Panc1 (cell line): ENCODE measurements around the gene SYNM. TPM values are rescaled to one million over a fixed set of nuclear protein-coding genes. Genes with fewer than 3 reads are reported as not detected.

Experiments
- ATAC-seq: fragments of 200-7000 bp; cut with Tn5 transposase; 2 replicates; pipeline ENCODE4 v1.9.1; 2020; ENCODE audit warnings: mild to moderate bottlenecking, moderate library complexity
- BruUV-seq: library from RNA; stranded (reverse); fragments of 400-500 nt; replicated peaks from 2 replicates; lab custom pipeline; 2021; lab: Mats Ljungman, UMichigan
- CTCF ChIA-PET: fragments of 300-600 bp; sonication (Branson Sonifier 250); formaldehyde crosslinking; loops from one replicate; lab custom pipeline; 2022; ENCODE audit warnings: antibody characterized with exemption; lab: Charles Lee
- POLR2A ChIA-PET: fragments of 300-600 bp; sonication (Branson Sonifier 250); formaldehyde crosslinking; loops from one replicate; lab custom pipeline; 2022; ENCODE audit warnings: antibody characterized with exemption; lab: Charles Lee
- DNase-seq: peaks from one replicate; pipeline ENCODE4 v3.0.0-alpha.2; 2010; ENCODE audit warnings: low read depth, low spot score
- H3K27ac ChIP-seq: 2 replicates; pipeline ENCODE4 v1.5.1; 2011; ENCODE audit warnings: mild to moderate bottlenecking, low read length, inconsistent platforms
- H3K27me3 ChIP-seq: fragments of 200-500 bp; sonication (Bioruptor generic); 2 replicates; pipeline ENCODE4 v1.6.0; 2014; ENCODE audit warnings: low read length, inconsistent platforms; ENCODE audit not compliant: control insufficient read depth, insufficient read depth
- H3K36me3 ChIP-seq: fragments of 200-500 bp; sonication (Bioruptor generic); 2 replicates; pipeline ENCODE4 v1.5.1; 2014; ENCODE audit warnings: inconsistent platforms, mild to moderate bottlenecking, low read length, moderate library complexity; ENCODE audit not compliant: control insufficient read depth, insufficient read depth
- H3K4me1 ChIP-seq: 2 replicates; pipeline ENCODE4 v1.5.1; 2011; ENCODE audit warnings: inconsistent platforms, mild to moderate bottlenecking, low read length, moderate library complexity; ENCODE audit not compliant: control insufficient read depth, insufficient read depth
- H3K4me3 ChIP-seq, 2 experiments: 2 replicates each; pipeline ENCODE4 v1.5.1; 2011 to 2012; ENCODE audit warnings: low read depth in 2 of 2, low read length in 2 of 2, mild to moderate bottlenecking in 2 of 2, inconsistent platforms in 1 of 2, moderate library complexity in 1 of 2
- H3K9me3 ChIP-seq: fragments of 200-500 bp; sonication (Bioruptor generic); 2 replicates; pipeline ENCODE4 v1.5.1; 2014; ENCODE audit warnings: low read depth, mild to moderate bottlenecking, inconsistent platforms, low read length, moderate library complexity; ENCODE audit not compliant: control insufficient read depth, insufficient read depth
- CTCF ChIP-seq: fragments of 450-650 bp; IDR thresholded peaks from 2 replicates; pipeline ENCODE4 v1.5.1; 2017; ENCODE audit warnings: mild to moderate bottlenecking
- POLR2AphosphoS5 ChIP-seq: IDR thresholded peaks from 2 replicates; pipeline ENCODE4 v1.6.1; 2012; ENCODE audit warnings: mild to moderate bottlenecking, low read depth, low read length, moderate library complexity
- REST ChIP-seq, 2 experiments: IDR thresholded peaks; 2 replicates each; pipeline ENCODE4 v1.6.1; 2011 to 2012; ENCODE audit warnings: low read depth in 2 of 2, control low read depth in 1 of 2, low read length in 1 of 2, mild to moderate bottlenecking in 1 of 2, moderate library complexity in 1 of 2; ENCODE audit not compliant: insufficient read depth in 1 of 2
- SIN3A ChIP-seq: IDR thresholded peaks from 2 replicates; pipeline ENCODE4 v1.6.1; 2012; ENCODE audit warnings: low read depth, mild to moderate bottlenecking, low read length, moderate library complexity, borderline replicate concordance; ENCODE audit not compliant: insufficient read depth
- TCF7L2 ChIP-seq: IDR thresholded peaks from 2 replicates; pipeline ENCODE4 v1.6.1; 2011; ENCODE audit warnings: mild to moderate bottlenecking, low read depth, low read length, inconsistent platforms
- in situ Hi-C: cut with HindIII; loops from 2 replicates; pipeline ENCODE4 v1.10.0; 2016; ENCODE audit warnings: low sequenced_read_pairs, low pct_unique_long_range_greater_than_20kb
- intact Hi-C: fragments of 100-400 bp; cut with micrococcal nuclease; formaldehyde crosslinking; loops from one replicate; pipeline ENCODE4 v1.10.0; 2022; ENCODE audit not compliant: unreplicated experiment
- total RNA-seq: library from RNA; stranded (reverse); gene quantifications from one replicate; pipeline ENCODE4 v1.2.1, GENCODE V29; 2021; ENCODE audit not compliant: unreplicated experiment

The SYNM gene
- total RNA-seq, 1 experiment from 2014 or later, result 38.9 TPM

GRCh38 chr15:99097441-99098410 lies 7.2 kb upstream of the SYNM start:
- ChIA-PET CTCF (no interaction called here), POLR2A (no interaction called here)
- no TSS peak for BruUV-seq
- H3K27me3 ChIP-seq, result no peaks in the 10 kb centered on the region
- ATAC-seq (no peak), DNase-seq (no peak)
- no peak overlapping the region for H3K4me3 ChIP-seq
- intact Hi-C loops (no loop called here), in situ Hi-C loops (no loop called here)
- no peak overlapping the region for H3K27ac ChIP-seq
- H3K9me3 ChIP-seq, result no peaks in the 10 kb centered on the region
- no peaks in the 10 kb centered on the region for H3K36me3 ChIP-seq
- H3K4me1 ChIP-seq, result no peaks in the 10 kb centered on the region
- no peak for TF ChIP-seq TCF7L2
- no peak for TF ChIP-seq CTCF
- TF ChIP-seq REST (IDR thresholded peaks at IDR 0.05; ENCODE audit: insufficient read depth in 1 of 2, low read depth in 2 of 2, low read length in 1 of 2), result no peak
- TF ChIP-seq POLR2AphosphoS5, result no peak
- no peak for TF ChIP-seq SIN3A

- in situ Hi-C loops, result no loop called here
- Histone ChIP-seq H3K27ac (no peak overlapping the region), H3K9me3 (no peaks in the 10 kb centered on the region), H3K27me3 (no peaks in the 10 kb centered on the region), H3K4me3 (no peak overlapping the region), H3K4me1 (no peaks in the 10 kb centered on the region), H3K36me3 (no peaks in the 10 kb centered on the region)
- ATAC-seq (no peak), DNase-seq (no peak)
- CTCF ChIA-PET, result interaction anchor here (0.8 kb wide), 1 partner anchor 116 kb away, joined by 3 read pairs; no protein-coding TSS in a partner anchor
- intact Hi-C loops, result no loop called here
- TF ChIP-seq REST (IDR thresholded peaks at IDR 0.05; ENCODE audit: insufficient read depth in 1 of 2, low read depth in 2 of 2, low read length in 1 of 2), result no peak
- TF ChIP-seq SIN3A, result no peak
- TF ChIP-seq POLR2AphosphoS5, result no peak
- no peak for TF ChIP-seq TCF7L2
- TF ChIP-seq CTCF, result no peak
- POLR2A ChIA-PET, result interaction anchor here (0.7 kb wide), 1 partner anchor 661 kb away, joined by 5 read pairs; no protein-coding TSS in a partner anchor
- BruUV-seq, result no TSS peak
Measured at GRCh38 chr15:99098426-99098825, 6.5 kb upstream of the SYNM start.
